HL-60 (cell line): ENCODE measurements around the gene KIF1B.

ENCODE experiments used
- DNase-seq, 2 experiments: peaks; one replicate each; pipeline ENCODE4 v3.0.0-alpha.2; 2010 to 2020; ENCODE audit warnings: low read depth in 1 of 2, low spot score in 1 of 2
- H3K27ac ChIP-seq: fragments of 250-450 bp; sonication (Bioruptor Pico); replicated peaks from 2 replicates; pipeline ENCODE4 v1.5.1; 2020; ENCODE audit warnings: mild to moderate bottlenecking, moderate library complexity
- H3K27me3 ChIP-seq: fragments of 250-450 bp; sonication (Bioruptor Pico); 2 replicates; pipeline ENCODE4 v1.5.1; 2021; ENCODE audit warnings: mild to moderate bottlenecking, moderate library complexity; ENCODE audit not compliant: insufficient read depth, poor library complexity, severe bottlenecking
- H3K4me3 ChIP-seq: replicated peaks from 2 replicates; pipeline ENCODE4 v1.5.1; 2011; ENCODE audit warnings: mild to moderate bottlenecking, control low read depth, low read length; ENCODE audit not compliant: insufficient read depth
- CTCF ChIP-seq: IDR thresholded peaks from one replicate; pipeline ENCODE4 v1.5.1; 2011; ENCODE audit warnings: low read length, control low read depth, inconsistent platforms; ENCODE audit not compliant: insufficient read depth
- GABPA ChIP-seq: IDR thresholded peaks from 2 replicates; pipeline ENCODE4 v1.6.1; 2012; ENCODE audit warnings: low read depth
- POLR2AphosphoS5 ChIP-seq: IDR thresholded peaks from 2 replicates; pipeline ENCODE4 v1.6.1; 2012; ENCODE audit warnings: low read depth
- REST ChIP-seq: IDR thresholded peaks from 2 replicates; pipeline ENCODE4 v1.6.1; 2012; ENCODE audit warnings: low read depth; ENCODE audit not compliant: insufficient replicate concordance
- SPI1 ChIP-seq: IDR thresholded peaks from 2 replicates; pipeline ENCODE4 v1.6.1; 2012; ENCODE audit warnings: low read depth, mild to moderate bottlenecking, borderline replicate concordance

Gene KIF1B

GRCh38 chr1:10171995-10172669, 38.2 kb upstream of the KIF1B start:
- Histone ChIP-seq H3K4me3 (no peak overlapping the region), H3K27ac (no peak overlapping the region), H3K27me3 (no peaks in the 10 kb centered on the region)
- DNase-seq: no peak
- TF ChIP-seq GABPA: no peak
- TF ChIP-seq SPI1: no peak
- TF ChIP-seq CTCF: no peak
- TF ChIP-seq REST: no peak
- no peak for TF ChIP-seq POLR2AphosphoS5

GRCh38 chr1:10173582-10173981, 36.8 kb upstream of the KIF1B start:
- TF ChIP-seq CTCF (no peak), GABPA (no peak), REST (no peak), SPI1 (no peak), POLR2AphosphoS5 (no peak)
- no peaks in the 10 kb centered on the region for H3K27me3 ChIP-seq
- no peak for DNase-seq

GRCh38 chr1:10177876-10178275, 32.5 kb upstream of the KIF1B start:
- Histone ChIP-seq H3K27me3 (no peaks in the 10 kb centered on the region), H3K4me3 (no peak overlapping the region), H3K27ac (no peak overlapping the region)

More at GRCh38 chr1:10173582-10173981, 36.8 kb upstream of the KIF1B start:
- Histone ChIP-seq H3K27ac (no peak overlapping the region), H3K4me3 (no peak overlapping the region)

More at GRCh38 chr1:10177876-10178275, 32.5 kb upstream of the KIF1B start:
- DNase-seq: no peak
- TF ChIP-seq SPI1 (no peak), CTCF (no peak), REST (no peak), POLR2AphosphoS5 (no peak)
